H1 (cell line): ENCODE data around the gene MYBPC1. TPM values are rescaled to one million over a fixed set of nuclear protein-coding genes. Genes with fewer than 3 reads are reported as not detected.

ENCODE experiments used
- CTCF ChIA-PET: fragments of 300-600 bp; sonication (Branson Sonifier 250); formaldehyde crosslinking; loops from one replicate; lab custom pipeline; 2021; ENCODE audit not compliant: partially characterized antibody; lab: Charles Lee
- POLR2A ChIA-PET: fragments of 300-600 bp; sonication (Branson Sonifier 250); formaldehyde crosslinking; loops from one replicate; lab custom pipeline; 2021; ENCODE audit warnings: inconsistent platforms; ENCODE audit not compliant: partially characterized antibody; lab: Charles Lee
- DNase-seq, 2 experiments: peaks; one replicate each; pipeline versions ENCODE4 v3.0.0 to v3.0.0-alpha.2; 2010 to 2022; ENCODE audit warnings: low spot score in 2 of 2, low read depth in 1 of 2, mixed read lengths in 1 of 2
- FAIRE-seq: peaks from 2 replicates; lab custom pipeline; 2011; peaks lifted over from hg19 to GRCh38; lab: Jason Lieb, UNC
- H2AFZ ChIP-seq: 2 replicates; pipeline ENCODE4 v1.8.1; 2012; ENCODE audit warnings: low read length, inconsistent platforms
- H2AK5ac ChIP-seq: 2 replicates; pipeline ENCODE4 v1.6.1; 2013; ENCODE audit warnings: low read depth, low read length
- H2BK120ac ChIP-seq: replicated peaks from 2 replicates; pipeline ENCODE3; 2013; ENCODE audit warnings: low read depth, low read length, inconsistent platforms
- H2BK12ac ChIP-seq: 2 replicates; pipeline ENCODE4 v1.6.1; 2013; ENCODE audit warnings: low read depth, low read length
- H2BK15ac ChIP-seq: 2 replicates; pipeline ENCODE4 v1.6.1; 2013; ENCODE audit warnings: low read length
- H2BK20ac ChIP-seq: 2 replicates; pipeline ENCODE4 v1.6.1; 2013; ENCODE audit warnings: low read length
- H2BK5ac ChIP-seq: 2 replicates; pipeline ENCODE4 v1.6.1; 2013; ENCODE audit warnings: low read depth, low read length
- H3K14ac ChIP-seq: 2 replicates; pipeline ENCODE4 v1.6.1; 2013; ENCODE audit warnings: inconsistent platforms; ENCODE audit not compliant: insufficient read length
- H3K18ac ChIP-seq: 2 replicates; pipeline ENCODE4 v1.6.1; 2013; ENCODE audit warnings: low read length; ENCODE audit errors: extremely low read depth
- H3K23ac ChIP-seq: 2 replicates; pipeline ENCODE4 v1.6.1; 2013; ENCODE audit warnings: inconsistent platforms; ENCODE audit not compliant: insufficient read length
- H3K23me2 ChIP-seq: 2 replicates; pipeline ENCODE4 v1.6.1; 2013; ENCODE audit warnings: low read depth, low read length
- H3K27ac ChIP-seq: 2 replicates; pipeline ENCODE4 v1.6.1; 2011; ENCODE audit warnings: low read depth, low read length, inconsistent platforms
- H3K27me3 ChIP-seq, 4 experiments: replicated peaks in 1 of 4; 1 replicate in 1 of 4; 2 replicates in 3 of 4; pipeline versions ENCODE4 v1.6.1 to v1.8.1; 2011 to 2013; ENCODE audit warnings: low read length in 3 of 4, mild to moderate bottlenecking in 3 of 4, inconsistent platforms in 2 of 4, mixed read lengths in 2 of 4, moderate library complexity in 1 of 4; ENCODE audit not compliant: control insufficient read depth in 3 of 4, insufficient read depth in 3 of 4; ENCODE audit errors: extremely low read depth in 1 of 4
- H3K36me3 ChIP-seq, 4 experiments: 2 replicates each; pipeline versions ENCODE4 v1.6.1 to v1.8.1; 2011 to 2013; ENCODE audit warnings: mild to moderate bottlenecking in 4 of 4, low read length in 3 of 4, moderate library complexity in 2 of 4, control low read depth in 1 of 4, inconsistent platforms in 1 of 4; ENCODE audit not compliant: insufficient read depth in 4 of 4, control insufficient read depth in 2 of 4
- H3K4ac ChIP-seq: replicated peaks from 2 replicates; pipeline ENCODE3; 2013; ENCODE audit warnings: low read length, low read depth, mixed read lengths, inconsistent platforms; ENCODE audit not compliant: insufficient read length
- H3K4me1 ChIP-seq, 4 experiments: replicated peaks in 1 of 4; 1 replicate in 1 of 4; 2 replicates in 3 of 4; pipeline versions ENCODE4 v1.6.1 to v1.8.1; 2011 to 2013; ENCODE audit warnings: low read length in 3 of 4, inconsistent platforms in 2 of 4, mixed read lengths in 1 of 4; ENCODE audit not compliant: insufficient read depth in 4 of 4, control insufficient read depth in 3 of 4
- H3K4me2 ChIP-seq, 2 experiments: 2 replicates each; pipeline versions ENCODE4 v1.6.1 to v1.8.1; 2011 to 2013; ENCODE audit warnings: low read depth in 2 of 2, low read length in 2 of 2, control low read depth in 1 of 2, inconsistent platforms in 1 of 2, mild to moderate bottlenecking in 1 of 2; ENCODE audit not compliant: insufficient read depth in 1 of 2
- H3K4me3 ChIP-seq, 4 experiments: fragments of 200-600, 300-600 bp in 1 of 4; sonication (generic), shearing (Covaris generic), sonication (Bioruptor Twin) in 1 of 4; 2 replicates each; pipeline versions ENCODE4 v1.5.1 to v1.8.1; 2011 to 2016; ENCODE audit warnings: low read length in 4 of 4, low read depth in 3 of 4, control low read depth in 2 of 4, inconsistent platforms in 2 of 4, mild to moderate bottlenecking in 2 of 4, mixed read lengths in 1 of 4, moderate library complexity in 1 of 4; ENCODE audit not compliant: insufficient read depth in 2 of 4; ENCODE audit errors: extremely low read depth in 1 of 4
- H3K56ac ChIP-seq: replicated peaks from 2 replicates; pipeline ENCODE3; 2013; ENCODE audit warnings: low read depth, mild to moderate bottlenecking, mixed read lengths, low read length, inconsistent platforms; ENCODE audit not compliant: insufficient read length
- H3K79me1 ChIP-seq: 2 replicates; pipeline ENCODE4 v1.6.1; 2013; ENCODE audit warnings: low read depth, low read length, control low read depth
- H3K79me2 ChIP-seq, 2 experiments: 2 replicates each; pipeline versions ENCODE4 v1.6.1 to v1.8.1; 2012 to 2013; ENCODE audit warnings: low read length in 2 of 2, mild to moderate bottlenecking in 2 of 2, inconsistent platforms in 1 of 2; ENCODE audit not compliant: insufficient read depth in 2 of 2, control insufficient read depth in 1 of 2
- H3K9ac ChIP-seq, 4 experiments: replicated peaks in 1 of 4; 1 replicate in 1 of 4; 2 replicates in 3 of 4; pipeline versions ENCODE4 v1.6.1 to v1.8.1; 2011 to 2013; ENCODE audit warnings: low read depth in 3 of 4, low read length in 3 of 4, control low read depth in 2 of 4, mild to moderate bottlenecking in 2 of 4, moderate library complexity in 2 of 4, inconsistent platforms in 1 of 4; ENCODE audit errors: extremely low read depth in 1 of 4
- H3K9me3 ChIP-seq, 2 experiments: 2 replicates each; pipeline versions ENCODE4 v1.6.1 to v1.8.1; 2012 to 2013; ENCODE audit warnings: mild to moderate bottlenecking in 2 of 2, moderate library complexity in 2 of 2, control low read depth in 1 of 2, inconsistent platforms in 1 of 2, low read depth in 1 of 2, low read length in 1 of 2, mixed read lengths in 1 of 2; ENCODE audit not compliant: insufficient read depth in 2 of 2
- H4K20me1 ChIP-seq, 2 experiments: replicated peaks in 1 of 2; 2 replicates each; pipeline versions ENCODE3 to v1.8.1; 2011 to 2013; ENCODE audit warnings: inconsistent platforms in 2 of 2, low read length in 2 of 2, mild to moderate bottlenecking in 1 of 2; ENCODE audit not compliant: insufficient read depth in 2 of 2, control insufficient read depth in 1 of 2
- H4K5ac ChIP-seq: 2 replicates; pipeline ENCODE4 v1.6.1; 2013; ENCODE audit warnings: low read length, low read depth, mixed read lengths, inconsistent platforms; ENCODE audit not compliant: insufficient read length
- H4K8ac ChIP-seq: 2 replicates; pipeline ENCODE4 v1.8.0; 2013; ENCODE audit warnings: mild to moderate bottlenecking, moderate library complexity, low read length, inconsistent platforms; ENCODE audit not compliant: insufficient read depth; ENCODE audit errors: extremely low read depth
- H4K91ac ChIP-seq: replicated peaks from 2 replicates; pipeline ENCODE3; 2013; ENCODE audit warnings: low read length, mixed read lengths, inconsistent platforms; ENCODE audit not compliant: insufficient read length
- CBX8 ChIP-seq: fragments of 300-800, 300-1000 bp; sonication (generic); IDR thresholded peaks from 2 replicates; pipeline ENCODE4 v1.7.1; 2016; ENCODE audit warnings: low read depth, low read length, borderline replicate concordance
- EP300 ChIP-seq, 2 experiments: IDR thresholded peaks; 1 replicate in 1 of 2; 2 replicates in 1 of 2; pipeline ENCODE4 v1.6.1; 2011 to 2012; ENCODE audit warnings: low read depth in 2 of 2, low read length in 2 of 2, mild to moderate bottlenecking in 2 of 2, borderline replicate concordance in 1 of 2, inconsistent platforms in 1 of 2, moderate library complexity in 1 of 2
- FOSL1 ChIP-seq: IDR thresholded peaks from 2 replicates; pipeline ENCODE4 v1.6.1; 2011; ENCODE audit warnings: mild to moderate bottlenecking, low read depth, low read length, moderate library complexity; ENCODE audit not compliant: insufficient read depth
- RFX5 ChIP-seq: IDR thresholded peaks from 2 replicates; pipeline ENCODE4 v1.6.1; 2011; ENCODE audit warnings: low read depth, low read length, improper control_type of control experiment, borderline replicate concordance
- SIRT6 ChIP-seq: IDR thresholded peaks from one replicate; pipeline ENCODE4 v1.7.1; 2012; ENCODE audit warnings: low read length, inconsistent platforms
- SRF ChIP-seq: IDR thresholded peaks from 2 replicates; pipeline ENCODE4 v1.6.1; 2011; ENCODE audit warnings: mild to moderate bottlenecking, low read depth, low read length, moderate library complexity
- YY1 ChIP-seq: IDR thresholded peaks from 2 replicates; pipeline ENCODE4 v1.6.1; 2011; ENCODE audit warnings: low read depth, mild to moderate bottlenecking, low read length
- WGBS, 2 experiments: shearing (Covaris generic) in 1 of 2; methylation state at CpG; one replicate each; pipeline versions ENCODE4 v1.1.6 to v1.1.7; 2013 to 2015; ENCODE audit warnings: low lambda C conversion rate in 2 of 2, mixed read lengths in 2 of 2, inconsistent platforms in 1 of 2, low coverage in 1 of 2, missing lambda C conversion rate in 1 of 2; ENCODE audit not compliant: insufficient replicate concordance in 2 of 2, insufficient coverage in 1 of 2, insufficient read length in 1 of 2; ENCODE audit errors: extremely low coverage in 1 of 2, missing lambda C conversion rate in 1 of 2; 5-methylcytosine and 5-hydroxymethylcytosine counted together
- polyA plus RNA-seq, 7 experiments: library from polyadenylated mRNA; depleted of rRNA in 3 of 7; stranded (reverse) in 5 of 7; unstranded in 2 of 7; fragments of >200 nt in 5 of 7; fragments of 200-250 nt in 2 of 7; gene quantifications; 1 replicate in 5 of 7; 2 replicates in 1 of 7; 4 replicates in 1 of 7; pipeline versions ENCODE4 v1.2.1 to v1.2.3, GENCODE V29; 2011 to 2013; ENCODE audit warnings: missing spikeins in 2 of 7, mixed read lengths in 2 of 7
- total RNA-seq: library from RNA; stranded (reverse); fragmentation: NEBNext Ultra II Directional; extraction: Animal tissue kit (Norgen Biotek cat#: 25700); gene quantifications from 2 replicates; pipeline ENCODE4 v1.2.1, GENCODE V29; 2021
- TF ChIP-seq, protein P1 (sequence below): IDR thresholded peaks from 2 replicates; pipeline ENCODE4 v1.6.1; 2012; ENCODE audit warnings: low read length, inconsistent platforms
- TF ChIP-seq, protein P2 (sequence below): IDR thresholded peaks from 2 replicates; pipeline ENCODE4 v1.6.1; 2012; ENCODE audit warnings: inconsistent platforms

The MYBPC1 gene
- total and polyA plus RNA-seq, 2 of the 8 experiments (the other 6 are each of a cell fraction or from before 2014, with no cell fraction given), result not detected

DNA sequence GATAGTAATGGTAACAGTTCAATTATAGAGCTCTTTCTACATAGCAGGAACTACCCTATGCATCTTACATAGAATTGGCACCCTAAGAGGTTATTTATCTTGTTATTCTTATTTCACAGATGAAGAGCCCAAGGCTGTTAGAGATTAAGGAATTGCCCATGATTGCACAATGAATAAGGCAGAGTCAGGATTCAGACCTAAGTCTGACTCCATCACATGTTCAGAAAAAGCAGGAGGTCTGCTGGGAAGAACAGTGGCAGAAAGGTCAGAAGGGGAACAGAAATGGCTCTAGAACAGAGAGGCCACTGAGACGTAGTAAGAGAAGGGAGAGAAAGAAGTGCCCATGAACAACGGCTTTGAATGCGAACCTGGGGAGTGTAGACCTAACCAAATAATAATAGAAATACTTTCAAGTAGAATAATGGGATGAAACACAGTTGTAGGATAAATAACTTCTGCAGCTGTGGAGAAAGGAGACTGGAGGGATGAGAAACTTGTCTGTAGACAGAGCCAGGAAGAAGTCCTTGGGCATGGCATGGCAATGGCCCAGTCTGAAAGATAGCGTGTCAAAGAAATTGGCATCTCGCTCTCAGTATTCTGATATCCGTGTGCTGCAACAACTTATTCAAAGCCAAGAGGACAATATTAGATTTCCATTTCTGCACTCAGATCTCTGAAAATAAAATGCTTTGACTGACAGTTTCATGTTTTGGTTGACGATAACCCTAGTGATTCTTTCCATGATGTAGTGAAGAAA, 17.6 kb downstream of the MYBPC1 start:
- 87% methylated on average over 7 of the region's 7 CpGs; no CpG with 5 or more reads in 1 of the 2 experiments for WGBS, 2 experiments
- TF ChIP-seq, protein P1, sequence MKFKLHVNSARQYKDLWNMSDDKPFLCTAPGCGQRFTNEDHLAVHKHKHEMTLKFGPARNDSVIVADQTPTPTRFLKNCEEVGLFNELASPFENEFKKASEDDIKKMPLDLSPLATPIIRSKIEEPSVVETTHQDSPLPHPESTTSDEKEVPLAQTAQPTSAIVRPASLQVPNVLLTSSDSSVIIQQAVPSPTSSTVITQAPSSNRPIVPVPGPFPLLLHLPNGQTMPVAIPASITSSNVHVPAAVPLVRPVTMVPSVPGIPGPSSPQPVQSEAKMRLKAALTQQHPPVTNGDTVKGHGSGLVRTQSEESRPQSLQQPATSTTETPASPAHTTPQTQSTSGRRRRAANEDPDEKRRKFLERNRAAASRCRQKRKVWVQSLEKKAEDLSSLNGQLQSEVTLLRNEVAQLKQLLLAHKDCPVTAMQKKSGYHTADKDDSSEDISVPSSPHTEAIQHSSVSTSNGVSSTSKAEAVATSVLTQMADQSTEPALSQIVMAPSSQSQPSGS, result no peak
- no peak for TF ChIP-seq RFX5
- TF ChIP-seq SRF, result no peak
- TF ChIP-seq SIRT6, result no peak
- TF ChIP-seq EP300 (IDR thresholded peaks at IDR 0.05; ENCODE audit: borderline replicate concordance in 1 of 2, low read depth in 2 of 2, low read length in 2 of 2), result no peak
- TF ChIP-seq FOSL1, result no peak
- no peak for TF ChIP-seq CBX8
- TF ChIP-seq, protein P2, sequence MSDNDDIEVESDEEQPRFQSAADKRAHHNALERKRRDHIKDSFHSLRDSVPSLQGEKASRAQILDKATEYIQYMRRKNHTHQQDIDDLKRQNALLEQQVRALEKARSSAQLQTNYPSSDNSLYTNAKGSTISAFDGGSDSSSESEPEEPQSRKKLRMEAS, result no peak
- no peak for TF ChIP-seq YY1

More for the DNA sequence above, 17.6 kb downstream of the MYBPC1 start:
- H2BK5ac ChIP-seq, result no peak overlapping the region
- no peak overlapping the region for H4K91ac ChIP-seq
- no peak overlapping the region for H3K56ac ChIP-seq
- no peaks in the 10 kb centered on the region for H3K9me3 ChIP-seq
- H3K4me3 ChIP-seq, result no peak overlapping the region
- no peak overlapping the region for H3K23ac ChIP-seq
- no peak overlapping the region for H4K5ac ChIP-seq
- ChIA-PET POLR2A (no interaction called here), CTCF (no interaction called here)
- H3K27ac ChIP-seq, result no peak overlapping the region
- no peaks in the 10 kb centered on the region for H3K27me3 ChIP-seq
- H3K79me2 ChIP-seq, result no peaks in the 10 kb centered on the region
- H3K23me2 ChIP-seq, result no peaks in the 10 kb centered on the region
- no peak overlapping the region for H3K14ac ChIP-seq
- no peak overlapping the region for H3K4ac ChIP-seq
- H2AK5ac ChIP-seq, result no peak overlapping the region
- no peak overlapping the region for H2BK15ac ChIP-seq
- H4K20me1 ChIP-seq, result no peaks in the 10 kb centered on the region
- H3K18ac ChIP-seq, result no peak overlapping the region
- no peak overlapping the region for H3K9ac ChIP-seq
- H3K4me1 ChIP-seq, result peaks cover 0 to 3% (median 0%) of the 10 kb centered on the region in 4 experiments; a peak in 2 of 7 replicates
- H2BK12ac ChIP-seq, result no peak overlapping the region
- DNase-seq (no peak), FAIRE-seq (no peak)
- H2BK120ac ChIP-seq, result no peak overlapping the region
- no peak overlapping the region for H4K8ac ChIP-seq
- H2AFZ ChIP-seq, result no peak overlapping the region
- no peaks in the 10 kb centered on the region for H3K79me1 ChIP-seq
- H3K36me3 ChIP-seq, result no peaks in the 10 kb centered on the region
- H3K4me2 ChIP-seq, result no peak overlapping the region
- no peak overlapping the region for H2BK20ac ChIP-seq
